Measurements from ENCODE around the gene CCL27.
A peak's percentile ranks its signal among the peaks of the same experiment; 100 is the strongest.
"Not testable (repeated sequence)": the region's sequence is repeated elsewhere in the genome, so short reads cannot be mapped to it uniquely, and the experiment has no call there.

The CCL27 gene

DNA sequence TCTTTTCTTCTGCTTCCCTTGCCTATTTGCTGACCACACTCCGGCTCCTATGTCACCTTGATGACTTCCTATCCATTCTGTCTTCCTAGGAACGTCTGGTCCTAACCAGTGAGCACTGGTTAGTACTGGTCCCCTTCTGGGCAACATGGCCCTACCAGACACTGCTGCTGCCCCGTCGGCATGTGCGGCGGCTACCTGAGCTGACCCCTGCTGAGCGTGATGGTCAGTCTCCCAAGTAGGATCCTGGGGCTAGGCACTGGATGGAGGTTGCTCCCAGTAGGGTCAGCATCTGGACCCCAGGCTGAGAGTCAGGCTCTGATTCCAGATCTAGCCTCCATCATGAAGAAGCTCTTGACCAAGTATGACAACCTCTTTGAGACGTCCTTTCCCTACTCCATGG, 13.8 kb downstream of the CCL27 start:
- DNase-seq = no peak

DNA sequence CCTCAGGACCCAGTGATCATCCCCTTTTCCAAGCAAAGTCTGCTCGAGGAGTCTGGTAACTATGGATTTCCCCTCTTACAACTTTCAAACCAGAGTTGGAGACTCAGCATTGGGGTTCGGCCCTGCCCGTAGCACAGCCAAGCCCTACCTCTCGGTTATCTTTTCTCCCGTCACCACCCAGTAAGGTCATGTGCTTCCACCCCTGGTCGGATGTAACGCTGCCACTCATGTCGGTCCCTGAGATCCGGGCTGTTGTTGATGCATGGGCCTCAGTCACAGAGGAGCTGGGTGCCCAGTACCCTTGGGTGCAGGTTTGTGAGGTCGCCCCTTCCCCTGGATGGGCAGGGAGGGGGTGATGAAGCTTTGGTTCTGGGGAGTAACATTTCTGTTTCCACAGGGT, 14.8 kb downstream of the CCL27 start:
- no peak for DNase-seq

DNA sequence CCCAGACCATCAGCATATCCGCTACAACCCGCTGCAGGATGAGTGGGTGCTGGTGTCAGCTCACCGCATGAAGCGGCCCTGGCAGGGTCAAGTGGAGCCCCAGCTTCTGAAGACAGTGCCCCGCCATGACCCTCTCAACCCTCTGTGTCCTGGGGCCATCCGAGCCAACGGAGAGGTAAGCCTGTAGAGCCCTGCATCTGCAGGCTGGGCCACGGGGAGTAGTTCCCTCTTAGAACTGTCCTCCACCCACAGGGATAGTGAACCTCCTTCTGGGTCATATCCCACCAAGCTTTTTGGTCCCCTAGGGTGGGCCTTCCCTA, 15.4 kb downstream of the CCL27 start:
- no peak for DNase-seq

DNA sequence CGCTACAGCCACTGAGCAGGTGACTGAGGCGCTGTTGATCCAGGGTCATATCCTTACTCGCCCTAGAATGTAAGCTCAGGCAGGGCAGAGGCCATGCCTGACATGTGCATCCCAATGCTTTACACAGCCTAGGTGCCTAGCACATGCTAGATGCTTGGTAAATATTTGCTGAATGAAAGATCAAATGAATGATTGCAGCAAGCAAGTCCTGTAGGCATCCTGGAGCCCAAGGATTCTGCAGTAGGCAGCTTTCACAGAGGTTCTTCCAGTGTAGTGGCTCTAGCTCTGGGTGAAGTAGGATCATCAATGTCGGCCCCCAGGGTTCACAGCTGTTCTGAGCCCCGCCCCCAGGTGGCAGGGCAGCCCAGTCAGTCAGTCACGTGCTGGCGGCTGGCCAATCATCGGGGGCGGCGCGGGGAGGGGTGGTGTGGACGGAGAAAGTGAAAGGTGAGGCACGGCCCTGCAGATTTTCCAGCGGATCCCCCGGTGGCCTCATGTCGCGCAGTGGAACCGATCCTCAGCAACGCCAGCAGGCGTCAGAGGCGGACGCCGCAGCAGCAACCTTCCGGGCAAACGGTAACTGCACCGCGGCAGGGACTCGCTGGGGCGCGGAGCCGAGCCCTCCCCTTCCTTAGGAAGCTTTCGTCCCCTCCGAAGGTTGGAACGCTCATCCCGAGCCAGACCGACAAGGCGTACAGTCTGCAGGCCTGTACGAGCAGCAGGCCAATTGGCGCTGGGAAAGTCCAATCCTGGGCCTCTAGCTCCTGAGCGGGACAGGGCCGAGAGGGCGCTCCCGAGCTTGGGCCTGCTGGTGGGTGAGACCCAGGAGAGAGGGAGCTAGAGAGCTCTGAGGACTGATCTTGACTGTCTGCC, 16.0 kb downstream of the CCL27 start, which contains the start of gene GALT:
Gene GALT, plus strand, starts transcription at position 465 of the 873 bp plus-strand sequence. Its CDS starts 30 bp downstream, at position 495.
- peak; percentile 93 for DNase-seq

DNA sequence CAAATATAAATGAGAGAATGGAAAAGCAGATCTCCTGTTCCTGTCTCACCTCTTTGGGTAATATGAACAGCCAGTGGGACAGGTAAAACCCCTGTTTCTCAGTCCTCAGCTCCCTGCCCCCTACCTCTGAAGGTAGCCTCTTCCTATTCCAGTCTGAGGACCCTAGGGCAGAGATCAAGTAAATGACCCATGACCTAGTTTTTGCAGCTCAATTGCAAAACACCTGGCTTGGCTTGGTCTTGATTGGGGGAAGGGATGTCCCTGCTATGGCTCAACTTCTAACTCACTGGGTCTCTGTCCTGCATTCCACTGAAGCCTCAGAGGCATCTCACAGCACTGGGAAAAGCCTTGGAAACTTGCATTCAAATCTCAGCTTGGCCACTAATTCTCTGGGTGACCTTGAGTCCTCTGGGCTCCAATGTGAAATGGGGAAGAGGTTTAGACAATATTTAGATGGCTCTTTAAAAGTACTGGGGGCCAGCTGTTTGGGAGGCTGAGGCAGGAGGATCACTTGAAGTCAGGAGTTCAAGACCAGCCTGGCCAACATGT, 17.6 kb downstream of the CCL27 start:
- DNase-seq = no peak

DNA sequence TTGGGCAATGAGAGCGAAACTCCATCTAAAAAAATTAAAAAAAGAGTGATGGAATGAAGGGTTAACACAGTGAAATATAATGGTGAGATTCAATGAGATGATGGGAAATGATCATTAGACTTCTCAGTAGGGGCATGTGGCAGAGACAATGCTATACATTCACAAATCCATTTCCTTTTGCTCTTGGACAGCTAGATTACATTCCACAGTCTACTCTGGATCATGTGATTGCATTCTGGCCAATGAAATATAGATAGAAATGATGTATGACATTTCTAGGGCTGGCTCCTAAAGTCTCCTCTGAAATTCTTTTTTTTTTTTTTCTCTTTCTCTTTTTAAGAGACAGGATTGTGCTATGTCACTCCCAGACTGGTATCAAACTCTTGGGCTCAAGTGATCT, 19.8 kb downstream of the CCL27 start:
- no peak for DNase-seq

DNA sequence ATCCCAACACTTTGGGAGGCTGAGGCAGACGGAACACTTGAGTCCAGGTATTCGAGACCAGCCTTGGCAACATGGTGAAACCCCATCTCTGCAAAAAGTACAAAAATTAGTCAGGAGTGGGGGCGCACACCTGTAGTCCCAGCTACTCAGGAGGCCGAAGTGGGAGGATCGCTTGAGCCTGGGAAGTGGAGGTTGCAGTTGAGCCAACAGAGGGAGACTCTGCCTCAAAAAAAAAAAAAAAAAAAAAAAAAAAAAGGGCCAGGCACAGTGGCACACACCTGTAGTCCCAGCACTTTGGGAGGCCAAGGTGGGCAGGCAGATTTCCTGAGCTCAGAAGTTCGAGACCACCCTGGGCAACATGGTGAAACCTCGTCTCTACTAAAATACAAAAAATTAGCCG, 23.1 kb downstream of the CCL27 start:
- DNase-seq = not testable (repeated sequence)

DNA sequence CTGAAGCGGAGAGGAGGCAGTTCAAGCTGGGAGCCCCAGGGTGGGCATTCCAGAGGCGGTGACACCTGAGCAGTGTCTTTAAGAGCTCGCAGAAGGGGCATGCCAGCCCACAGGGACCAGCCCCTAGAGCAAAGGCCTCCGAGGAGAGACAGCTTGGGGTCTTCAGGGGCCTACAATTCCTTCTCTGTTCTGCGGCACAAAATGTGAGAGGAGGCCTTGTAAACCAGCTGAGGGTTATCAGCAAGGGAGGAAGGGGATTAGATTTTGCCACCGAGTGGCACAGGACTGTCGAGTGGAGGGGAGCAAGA, 24.4 kb downstream of the CCL27 start:
- no peak for DNase-seq

DNA sequence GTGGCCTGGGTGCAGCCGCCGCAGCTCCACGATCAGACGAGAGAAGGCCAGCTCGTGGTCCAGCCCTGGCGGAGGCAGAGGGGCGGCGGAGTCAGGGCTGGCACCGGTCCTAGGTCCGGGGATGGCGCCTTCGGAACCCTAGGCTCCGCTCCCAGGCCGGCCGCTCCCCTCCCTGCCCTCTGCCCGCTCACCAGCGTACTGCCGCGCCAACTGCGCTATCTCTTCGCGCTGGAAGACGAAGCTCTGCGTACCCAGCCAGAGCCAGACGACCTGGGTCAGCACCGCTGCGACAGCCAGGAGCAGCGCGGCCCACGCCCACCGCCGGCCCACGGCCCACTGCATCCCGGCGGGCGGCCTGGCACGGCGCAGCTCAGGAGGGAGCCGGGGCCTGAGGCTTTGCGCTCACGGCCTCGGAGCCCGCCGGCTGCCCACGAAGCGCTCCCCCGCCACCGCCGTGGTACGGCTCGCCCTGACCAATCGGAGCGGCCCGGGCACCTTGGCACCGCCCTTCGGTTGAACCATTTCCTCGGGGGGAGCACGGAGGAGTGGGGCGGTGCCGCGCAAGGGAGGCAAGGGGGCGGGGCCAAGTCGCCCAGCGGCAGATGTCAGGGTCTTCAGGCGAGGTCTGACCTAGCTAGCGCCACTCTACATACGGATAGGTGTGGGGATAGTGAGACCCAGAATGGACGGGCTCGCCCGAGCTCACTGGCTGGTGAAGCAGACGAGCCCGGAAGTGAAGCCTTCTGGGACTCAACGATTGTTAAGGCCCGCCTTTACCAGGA, 24.9 kb downstream of the CCL27 start, which contains the start of gene SIGMAR1:
Gene SIGMAR1, minus strand, starts transcription at position 432 of the 782 bp plus-strand sequence. Its CDS starts 90 bp downstream, at position 342.
- DNase-seq = peak; percentile 94

DNA sequence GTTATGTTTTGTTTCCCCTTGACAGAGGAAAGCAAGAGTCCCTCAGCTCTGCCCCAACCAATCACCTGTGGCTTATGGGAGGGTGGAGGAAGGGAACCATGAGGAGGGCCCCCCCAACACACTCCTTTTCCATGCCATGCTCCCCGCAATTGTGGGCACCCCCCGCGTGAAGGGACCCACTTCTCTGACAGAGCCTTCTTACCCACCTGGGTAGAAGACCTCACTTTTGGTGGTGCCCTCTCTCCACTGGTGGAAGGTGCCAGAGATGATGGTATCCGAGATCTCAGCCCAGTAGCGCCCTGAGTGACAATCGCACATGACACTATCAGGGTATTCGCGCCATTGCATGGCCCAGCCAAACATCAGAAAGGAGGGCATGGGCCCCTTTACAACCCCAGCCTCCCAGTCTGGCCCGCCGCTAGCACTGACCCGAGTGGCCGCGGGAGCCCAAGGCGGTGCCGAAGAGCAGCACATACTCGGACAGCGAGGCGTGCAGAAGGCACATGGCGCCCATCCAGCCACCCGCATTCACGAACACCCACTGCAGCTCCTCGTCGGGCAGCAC, 25.6 kb downstream of the CCL27 start:
- DNase-seq = no peak

DNA sequence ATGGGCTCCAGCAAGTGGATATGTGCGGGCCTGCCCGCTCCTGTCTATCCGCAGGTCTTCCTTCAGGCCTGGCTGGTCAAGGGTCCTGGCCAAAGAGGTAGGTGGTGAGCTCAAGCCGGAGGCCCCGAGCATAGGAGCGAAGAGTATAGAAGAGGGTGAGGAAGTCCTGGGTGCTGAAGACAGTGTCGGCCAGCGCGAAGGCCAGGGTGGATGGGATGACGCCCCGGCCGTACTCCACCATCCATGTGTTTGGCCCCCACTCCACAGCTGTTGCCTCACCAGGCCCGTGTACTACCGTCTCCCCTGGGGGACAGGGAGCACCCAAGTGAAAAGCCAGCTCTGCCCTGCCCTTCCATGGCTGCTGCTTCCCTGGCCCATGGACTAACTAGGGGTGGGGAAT, 26.9 kb downstream of the CCL27 start:
- no peak for DNase-seq

DNA sequence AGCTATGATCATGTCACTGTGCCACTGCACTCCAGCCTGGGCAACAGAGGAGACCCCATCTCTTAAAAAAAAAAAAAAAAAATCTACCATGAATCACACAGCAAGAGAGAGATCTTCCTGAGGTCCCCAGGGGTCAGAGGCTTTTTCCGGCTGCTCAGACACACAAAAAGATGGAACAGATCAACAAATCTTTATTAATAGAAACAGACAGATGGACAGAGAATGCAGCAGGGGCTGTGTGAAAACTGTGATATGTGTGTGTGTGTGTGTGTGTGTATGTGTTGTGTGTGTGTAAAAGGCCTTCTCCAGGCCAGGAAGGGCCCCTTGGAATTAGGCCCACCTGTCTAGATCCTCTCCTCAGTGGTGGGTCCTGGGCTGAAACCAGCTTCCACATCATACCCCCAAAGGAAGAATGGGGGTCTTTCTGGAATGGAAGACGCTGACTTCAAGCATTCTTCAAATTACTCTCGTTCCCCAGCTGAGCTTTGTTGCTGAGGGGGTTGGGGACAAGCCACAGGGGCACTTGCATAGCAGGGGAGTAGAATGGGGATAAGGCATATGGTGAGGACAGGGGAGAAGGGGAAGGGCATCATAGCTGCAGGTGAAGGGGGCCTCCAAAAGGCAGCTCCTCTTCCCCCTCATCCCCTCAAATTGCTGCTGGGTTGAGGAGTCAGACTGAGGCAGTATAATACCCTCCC, 27.8 kb downstream of the CCL27 start:
- DNase-seq = no peak

DNA sequence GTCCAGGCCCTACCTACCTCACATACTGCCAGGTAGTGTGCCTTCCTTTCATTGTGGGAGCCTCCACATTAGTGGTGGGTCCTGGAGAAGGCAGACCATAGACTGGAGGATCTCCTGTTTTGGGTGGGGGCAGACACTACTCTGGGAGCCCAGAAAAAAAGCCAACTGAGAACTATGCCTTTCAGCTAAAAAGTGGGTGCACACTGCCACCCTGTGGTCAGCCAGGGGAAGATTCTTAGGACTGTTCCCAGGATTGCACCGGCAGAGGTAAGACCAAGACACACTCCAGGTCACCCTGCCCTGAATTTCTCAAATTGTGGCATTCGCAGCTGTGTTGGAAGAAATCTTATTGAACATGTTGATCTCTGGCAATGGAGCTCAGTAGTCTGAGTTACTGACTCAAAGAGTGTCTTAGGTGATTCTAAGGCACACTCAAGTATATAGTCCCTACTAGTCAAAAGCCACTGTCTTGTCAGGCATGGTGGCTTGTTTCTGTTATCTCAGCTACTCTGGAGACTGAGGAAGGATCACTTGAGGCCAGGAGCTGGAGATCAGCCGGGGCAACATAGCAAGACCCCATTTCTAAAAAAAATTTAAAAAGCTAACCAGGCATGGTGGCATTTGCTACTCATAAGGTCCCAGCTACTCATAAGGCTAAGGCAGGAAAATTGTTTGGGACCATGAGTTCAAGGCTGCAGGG, 28.5 kb downstream of the CCL27 start:
- DNase-seq = peak; percentile 57

DNA sequence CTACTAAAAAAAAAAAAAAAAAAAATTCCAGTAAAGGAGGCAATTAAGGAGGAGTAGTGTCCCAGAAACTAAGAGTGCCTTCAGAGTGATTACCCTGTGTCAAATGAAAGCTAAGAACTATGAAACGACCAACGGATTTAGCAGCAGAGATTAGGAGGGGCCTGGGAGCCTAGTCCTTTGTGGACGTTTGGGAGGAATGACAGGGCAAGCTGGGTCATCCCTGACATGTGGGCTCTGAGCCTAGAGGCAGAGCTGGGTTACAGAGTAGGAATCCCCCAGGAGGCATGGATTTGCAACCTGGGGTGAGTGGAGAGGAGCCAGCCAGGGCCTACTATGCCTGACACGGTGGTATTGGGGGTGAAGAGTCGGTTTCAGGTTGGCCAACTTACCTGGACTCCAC, 29.3 kb downstream of the CCL27 start:
- DNase-seq = no peak

DNA sequence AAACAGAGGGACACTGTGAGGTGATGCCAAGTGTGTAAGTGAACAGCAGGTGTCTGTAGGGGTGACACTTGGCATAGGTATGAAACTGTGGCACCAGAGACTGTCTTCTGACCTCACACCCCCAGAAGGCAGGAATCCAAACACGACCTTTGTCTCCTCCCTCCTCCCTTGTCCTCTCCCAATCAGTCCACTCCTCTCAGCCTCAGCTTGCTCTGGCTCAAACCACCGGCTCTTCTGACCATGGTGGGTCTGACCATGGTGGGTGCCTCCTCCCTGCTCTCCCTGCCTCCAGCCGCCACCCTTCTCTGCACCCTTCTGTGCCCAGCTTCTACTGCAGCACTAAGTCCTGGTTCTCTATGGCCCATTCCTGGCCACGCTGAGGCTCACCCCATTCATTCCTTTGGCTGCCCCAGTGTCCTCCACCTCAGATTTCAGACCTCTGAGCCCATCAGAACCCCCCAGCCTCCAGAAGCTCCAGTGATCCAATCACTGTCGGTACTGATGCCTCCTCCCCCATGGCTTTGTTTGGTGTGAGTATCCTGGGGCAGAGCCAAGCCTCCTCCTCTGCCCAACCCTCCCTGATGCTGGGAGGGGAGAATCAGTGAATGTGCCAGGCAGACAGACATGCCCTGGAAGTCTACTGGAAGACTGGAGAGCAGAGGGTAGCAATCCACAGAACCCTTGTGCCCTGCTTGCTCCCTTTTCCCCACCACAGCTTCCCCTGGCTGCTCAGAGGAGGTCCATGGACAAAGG, 31.9 kb downstream of the CCL27 start:
- DNase-seq = no peak

DNA sequence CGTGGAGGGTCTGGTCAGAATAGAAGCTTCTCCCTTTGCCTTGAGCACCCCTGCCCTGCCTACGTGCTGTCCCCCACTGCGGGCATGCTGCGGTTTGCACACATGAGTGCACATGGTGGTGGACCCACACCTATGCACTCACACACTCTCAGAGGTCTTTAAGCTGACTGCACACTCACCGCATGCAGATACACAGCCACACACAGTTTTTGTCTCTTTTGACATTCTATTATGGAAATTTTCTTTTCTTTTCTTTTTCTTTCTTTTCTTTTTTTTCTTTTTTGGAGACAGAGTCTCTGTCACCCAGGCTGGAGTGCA, 33.0 kb downstream of the CCL27 start:
- DNase-seq = no peak

DNA sequence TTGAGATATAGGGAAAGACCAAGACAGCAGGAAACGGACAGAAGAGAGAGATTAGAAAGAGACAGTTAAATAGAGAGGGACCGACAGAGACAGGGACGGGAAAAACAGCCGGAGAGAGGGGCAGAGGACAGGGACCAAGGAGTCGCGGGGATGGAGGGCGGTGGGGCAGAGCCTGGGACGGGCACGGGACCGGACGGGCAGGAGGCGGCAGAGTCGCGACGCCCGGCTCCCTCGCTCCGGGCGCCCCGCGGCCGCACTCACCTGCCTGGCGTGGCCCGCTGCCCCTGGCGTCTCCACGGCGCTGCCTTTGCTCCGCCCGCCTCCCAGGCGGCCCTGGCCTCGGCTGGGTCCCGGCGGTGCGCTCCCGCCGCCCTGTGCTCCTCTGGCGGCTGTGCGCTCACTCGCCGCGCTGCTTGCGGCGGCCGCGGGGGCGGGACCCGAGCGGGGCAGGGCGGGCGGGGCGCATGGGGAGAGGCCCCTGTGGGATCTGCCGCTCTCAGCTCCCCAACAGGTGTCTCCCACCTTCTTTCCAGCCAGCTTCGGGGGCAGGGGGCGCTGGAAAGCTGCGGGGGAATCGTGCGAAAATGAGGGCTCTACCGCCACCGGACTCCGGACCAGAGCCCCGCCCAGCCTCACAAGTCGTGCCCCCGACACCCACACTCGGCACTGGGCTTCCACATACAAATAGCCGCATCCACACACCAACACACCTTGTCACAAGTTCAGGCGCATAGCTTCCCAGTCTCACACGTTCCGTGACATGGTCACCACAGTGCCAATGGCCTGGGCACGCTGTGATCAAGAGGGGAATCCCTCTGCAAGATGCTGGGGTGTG, 33.6 kb downstream of the CCL27 start, which contains the start of gene ARID3C:
Gene ARID3C, minus strand, starts transcription at position 411 of the 835 bp plus-strand sequence. CDS start 1,052 bp downstream, outside the sequence.
- peak; percentile 40 for DNase-seq

DNA sequence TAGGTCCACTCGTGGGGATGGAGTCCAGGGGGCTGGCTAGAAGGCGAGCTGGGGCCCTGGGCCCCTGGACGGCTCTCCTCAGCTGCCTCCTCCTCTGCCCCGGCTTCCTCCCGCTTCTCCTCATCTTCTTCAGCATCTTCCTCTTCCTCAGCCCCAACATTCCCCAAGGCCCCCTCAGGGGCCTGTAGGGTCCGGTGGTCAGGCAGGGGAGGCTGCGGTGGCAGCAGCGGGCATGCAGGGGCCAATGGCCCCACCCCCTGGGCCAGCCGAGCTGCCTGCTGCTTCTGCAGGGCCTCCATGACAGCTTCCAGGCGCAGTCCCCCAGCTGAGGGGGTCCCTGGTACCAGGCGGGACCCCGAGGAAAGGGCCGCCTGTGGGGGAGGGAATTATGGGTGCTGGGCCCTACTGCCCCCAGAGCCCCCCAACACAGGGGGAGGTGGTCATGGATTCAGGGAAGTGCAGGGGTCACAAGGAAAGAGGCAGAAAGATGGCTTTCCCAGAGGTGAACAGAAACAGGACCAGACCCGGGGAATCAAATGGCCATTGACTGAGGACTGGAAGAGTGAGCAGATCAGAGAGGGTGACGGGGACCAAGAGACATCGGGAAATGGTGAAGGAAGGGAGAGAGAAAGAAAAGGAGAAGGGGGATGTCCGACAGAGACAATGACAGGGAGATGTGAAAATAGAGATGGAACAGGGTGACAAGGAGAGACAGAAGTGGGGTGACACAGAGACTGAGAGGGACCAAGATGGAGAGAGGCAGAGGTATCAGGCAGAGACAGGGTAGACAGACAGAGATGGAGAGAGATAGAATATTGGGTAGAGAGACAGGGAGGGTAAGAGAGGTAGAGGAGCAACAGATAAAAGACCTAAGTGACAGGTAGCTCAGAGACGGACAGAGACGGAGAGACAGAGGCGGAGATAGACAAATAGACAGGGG, 34.5 kb downstream of the CCL27 start:
- no peak for DNase-seq

DNA sequence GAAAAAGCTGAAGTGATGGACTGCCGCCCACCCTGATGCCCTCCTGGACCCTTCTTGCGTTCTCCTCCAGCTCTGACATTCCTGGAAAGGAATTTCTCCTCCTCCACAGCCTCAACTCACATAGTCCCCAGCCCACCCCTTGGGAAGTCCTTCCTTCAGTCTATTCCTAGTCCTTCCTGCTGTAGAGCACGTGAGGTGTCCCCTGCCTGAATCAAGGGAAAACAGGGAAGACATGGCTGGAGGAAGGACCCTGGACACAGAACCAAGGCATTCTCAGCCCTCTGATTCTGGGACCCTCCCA, 37.3 kb downstream of the CCL27 start:
- DNase-seq = no peak
